ENCODE measurements around the gene ARFGAP2.
A peak's percentile ranks its signal among the peaks of the same experiment; 100 is the strongest.

Gene ARFGAP2

GRCh38 chr11:47166368-47166767 is 10.3 kb downstream of the ARFGAP2 start:
- DNase-seq (ENCODE audit: low read depth in 1 of 2, low spot score in 1 of 2), result no peak
- no peak overlapping the region for H3K4me3 ChIP-seq (replicated peaks; ENCODE audit: insufficient read depth, low read length)
- no peaks in the 10 kb centered on the region for H3K27me3 ChIP-seq (ENCODE audit: insufficient read depth, poor library complexity, severe bottlenecking)
- H3K27ac ChIP-seq (replicated peaks), result no peak overlapping the region
- TF ChIP-seq SPI1 (IDR thresholded peaks at IDR 0.05; ENCODE audit: borderline replicate concordance, low read depth), result no peak
- TF ChIP-seq CTCF (IDR thresholded peaks at IDR 0.05; ENCODE audit: insufficient read depth, low read length), result no peak
- TF ChIP-seq POLR2AphosphoS5 (IDR thresholded peaks at IDR 0.05; ENCODE audit: low read depth), result 0 out of 2 replicates have a peak, but pooled peaks have one; percentile 16

GRCh38 chr11:47165253-47165840 is 11.3 kb downstream of the ARFGAP2 start:
- Histone ChIP-seq H3K4me3 (replicated peaks; ENCODE audit: insufficient read depth, low read length) (no peak overlapping the region), H3K27ac (replicated peaks) (no peak overlapping the region), H3K27me3 (ENCODE audit: insufficient read depth, poor library complexity, severe bottlenecking) (no peaks in the 10 kb centered on the region)
- TF ChIP-seq CTCF (IDR thresholded peaks at IDR 0.05; ENCODE audit: insufficient read depth, low read length) (no peak), GABPA (IDR thresholded peaks at IDR 0.05; ENCODE audit: low read depth) (no peak)
- no peak for DNase-seq (ENCODE audit: low read depth in 1 of 2, low spot score in 1 of 2)

- DNase-seq (ENCODE audit: low read depth in 1 of 2, low spot score in 1 of 2), result no peak
- Histone ChIP-seq H3K27me3 (ENCODE audit: insufficient read depth, poor library complexity, severe bottlenecking) (no peaks in the 10 kb centered on the region), H3K27ac (replicated peaks) (no peak overlapping the region), H3K4me3 (replicated peaks; ENCODE audit: insufficient read depth, low read length) (no peak overlapping the region)
- no peak for TF ChIP-seq GABPA (IDR thresholded peaks at IDR 0.05; ENCODE audit: low read depth)
- no peak for TF ChIP-seq CTCF (IDR thresholded peaks at IDR 0.05; ENCODE audit: insufficient read depth, low read length)
- TF ChIP-seq REST (IDR thresholded peaks at IDR 0.05; ENCODE audit: insufficient replicate concordance, low read depth), result no peak
- TF ChIP-seq SPI1 (IDR thresholded peaks at IDR 0.05; ENCODE audit: borderline replicate concordance, low read depth), result no peak
- TF ChIP-seq POLR2AphosphoS5 (IDR thresholded peaks at IDR 0.05; ENCODE audit: low read depth), result no peak
Observed at GRCh38 chr11:47164321-47164720, 12.4 kb downstream of the ARFGAP2 start.

GRCh38 chr11:47163898-47164297 is 12.8 kb downstream of the ARFGAP2 start:
- no peak for DNase-seq (ENCODE audit: low read depth in 1 of 2, low spot score in 1 of 2)
- Histone ChIP-seq H3K4me3 (replicated peaks; ENCODE audit: insufficient read depth, low read length) (no peak overlapping the region), H3K27me3 (ENCODE audit: insufficient read depth, poor library complexity, severe bottlenecking) (no peaks in the 10 kb centered on the region), H3K27ac (replicated peaks) (no peak overlapping the region)
- TF ChIP-seq POLR2AphosphoS5 (IDR thresholded peaks at IDR 0.05; ENCODE audit: low read depth) (no peak), SPI1 (IDR thresholded peaks at IDR 0.05; ENCODE audit: borderline replicate concordance, low read depth) (no peak), GABPA (IDR thresholded peaks at IDR 0.05; ENCODE audit: low read depth) (no peak), CTCF (IDR thresholded peaks at IDR 0.05; ENCODE audit: insufficient read depth, low read length) (no peak), REST (IDR thresholded peaks at IDR 0.05; ENCODE audit: insufficient replicate concordance, low read depth) (no peak)

Data from HL-60 (cell line).